GM21825 (cell line): ENCODE measurements around the gene CHST2.
A peak's percentile ranks its signal among the peaks of the same experiment; 100 is the strongest.

Experiments
- ATAC-seq: cut with Tn5 transposase; IDR thresholded peaks from one replicate; pipeline ENCODE4 v1.9.1; 2021; ENCODE audit warnings: mild to moderate bottlenecking, moderate library complexity; ENCODE audit not compliant: unreplicated experiment

Gene CHST2

DNA sequence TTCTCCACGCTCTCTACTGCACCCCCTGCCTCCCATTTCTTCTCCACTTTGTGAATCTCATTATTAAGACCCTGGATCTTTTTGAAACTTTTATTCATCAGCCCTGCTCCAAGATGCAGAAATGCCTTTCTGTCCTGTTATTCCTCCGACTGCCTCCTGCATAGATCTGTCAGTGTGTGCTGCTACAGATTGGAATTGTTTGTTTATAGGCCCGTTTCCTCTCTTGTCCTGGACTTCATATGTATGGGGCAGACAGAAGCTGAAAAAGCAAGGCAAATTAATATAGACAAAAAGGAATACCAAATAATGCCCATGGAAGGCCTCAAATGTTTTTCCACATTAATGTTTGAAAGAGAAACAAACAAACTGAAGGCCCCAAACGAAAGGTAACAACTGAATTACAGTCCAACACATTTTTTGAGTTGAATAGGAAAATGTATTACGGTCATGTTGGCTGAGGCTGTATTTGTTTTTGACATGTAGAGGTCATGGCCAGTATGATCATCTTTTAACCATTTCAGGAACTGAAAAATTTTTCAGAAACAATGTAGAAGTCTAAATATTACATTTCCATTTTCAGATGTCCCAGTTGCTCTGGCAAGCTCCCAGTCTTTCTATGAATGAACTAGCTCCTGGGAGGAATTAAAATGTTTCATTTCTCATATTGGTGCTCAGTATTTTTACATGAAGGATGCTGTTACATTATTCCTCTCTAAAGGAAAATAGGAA is 8.8 kb downstream of the CHST2 start:
- ATAC-seq, result no peak

DNA sequence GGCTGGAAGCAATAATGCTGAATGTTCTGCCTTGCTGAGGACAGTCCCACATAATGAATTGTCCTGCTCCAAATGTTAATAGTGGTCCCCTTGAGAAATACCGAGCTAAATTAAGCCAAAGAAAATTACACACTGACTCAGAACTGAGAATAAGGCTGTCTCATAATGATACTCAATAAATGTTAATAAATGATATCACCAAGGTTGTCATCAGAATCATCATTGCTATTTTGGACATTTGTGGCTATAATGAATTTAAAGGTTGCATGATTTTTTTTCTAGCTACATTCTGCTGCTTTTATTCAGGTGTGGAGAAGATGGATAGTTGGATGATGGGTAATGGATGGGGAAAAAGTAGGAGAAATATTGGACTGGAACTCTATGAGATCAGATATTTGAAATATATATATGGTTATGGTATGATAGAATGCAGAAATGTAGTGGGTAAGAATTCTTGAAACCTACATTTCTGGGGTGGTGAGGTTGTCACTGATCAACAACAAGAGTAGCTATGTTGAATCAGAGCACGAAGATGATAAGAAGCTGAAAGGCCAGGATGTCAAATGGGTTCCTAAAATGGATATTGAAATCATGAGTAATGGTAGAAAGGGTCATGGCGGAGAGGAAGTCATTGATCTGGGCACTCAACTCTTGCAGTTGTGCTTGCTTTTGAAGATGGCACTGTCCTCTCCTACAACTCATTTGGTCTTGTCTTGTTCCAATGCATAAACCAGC is 12.8 kb downstream of the CHST2 start:
- no peak for ATAC-seq

DNA sequence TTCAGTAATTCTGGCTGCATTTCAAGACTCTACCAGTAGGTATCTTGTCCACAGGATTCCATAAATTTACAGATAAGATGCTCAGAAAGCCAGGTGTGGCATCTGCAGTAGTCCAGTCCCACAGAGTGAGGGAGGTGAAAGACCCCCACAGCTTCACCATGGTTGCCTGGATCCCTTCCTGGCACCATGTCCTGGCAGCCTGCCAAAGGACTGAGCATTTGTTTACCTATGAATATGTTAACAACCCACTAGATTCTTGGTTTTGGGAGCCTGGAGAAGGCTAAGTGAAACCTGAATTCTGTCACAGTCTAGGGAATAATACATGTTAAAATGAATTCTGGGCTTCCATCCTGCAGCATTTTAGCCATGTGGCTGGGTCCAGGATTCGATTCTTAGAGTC is 14.9 kb downstream of the CHST2 start:
- no peak for ATAC-seq

DNA sequence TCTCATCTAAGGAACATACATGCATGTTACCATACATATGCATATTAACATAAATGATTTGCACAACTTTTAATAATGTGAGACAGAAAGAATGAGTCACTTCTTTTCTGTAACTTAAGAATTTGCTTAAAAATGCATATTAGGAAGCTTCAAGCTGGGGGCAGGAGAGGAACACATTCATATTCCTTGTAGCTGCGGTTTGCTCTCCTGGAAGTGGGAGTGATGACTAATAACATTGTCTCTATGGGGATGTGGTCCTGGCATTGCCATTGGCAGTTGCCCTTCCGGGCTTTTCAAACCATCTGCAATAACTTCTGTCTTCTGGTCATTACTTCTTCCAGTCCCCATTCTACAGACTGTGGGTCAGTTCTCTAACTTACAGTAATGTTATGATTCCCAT is 15.6 kb downstream of the CHST2 start:
- ATAC-seq, result no peak

DNA sequence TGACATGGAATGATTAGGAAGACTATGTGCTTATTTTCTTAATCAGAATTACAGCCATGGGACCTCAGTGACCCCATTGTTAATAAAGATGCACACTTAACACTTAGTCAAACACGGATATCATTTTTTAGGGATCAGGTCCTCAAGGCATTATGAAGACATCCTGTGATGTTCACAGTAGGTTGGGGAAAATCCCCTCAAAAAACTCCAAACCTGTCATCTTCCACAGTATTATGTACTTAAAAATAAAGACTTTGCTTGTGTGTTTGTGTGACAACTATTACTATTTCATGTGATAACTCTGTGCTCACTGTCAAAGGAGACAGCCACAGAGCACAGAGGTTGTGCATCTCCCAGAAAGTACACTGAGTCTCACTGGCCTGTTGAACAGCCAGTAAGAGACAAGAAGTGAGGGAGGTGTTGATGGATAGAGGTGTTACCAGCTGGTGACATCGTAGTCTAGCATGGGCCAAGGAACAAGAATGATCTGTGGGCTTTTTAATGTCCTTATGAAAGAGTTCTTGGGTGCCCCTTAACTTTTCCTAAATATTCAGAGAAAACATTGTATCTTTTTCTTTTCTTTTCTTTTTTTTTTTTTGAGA is 18.0 kb downstream of the CHST2 start:
- no peak for ATAC-seq

DNA sequence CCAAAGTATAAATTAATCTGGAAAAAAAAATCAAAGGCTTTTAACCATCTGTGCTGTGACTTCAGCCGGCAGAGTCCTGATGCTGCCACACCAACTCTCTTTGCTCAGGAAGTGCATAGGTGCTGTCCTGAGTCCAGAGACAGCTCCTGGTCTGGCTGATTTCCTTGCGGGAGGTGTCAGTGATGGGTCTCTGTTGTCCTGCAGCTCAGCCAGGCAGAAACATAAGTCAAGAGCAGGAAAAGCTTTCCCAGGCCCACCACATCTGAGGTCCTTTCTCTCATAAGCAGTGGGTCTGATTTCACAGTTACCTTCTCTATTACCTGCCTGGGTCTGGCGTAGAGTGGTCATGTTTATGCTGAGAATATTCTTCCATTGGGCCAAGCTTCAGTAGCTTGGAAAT is 19.4 kb downstream of the CHST2 start:
- ATAC-seq, result no peak

DNA sequence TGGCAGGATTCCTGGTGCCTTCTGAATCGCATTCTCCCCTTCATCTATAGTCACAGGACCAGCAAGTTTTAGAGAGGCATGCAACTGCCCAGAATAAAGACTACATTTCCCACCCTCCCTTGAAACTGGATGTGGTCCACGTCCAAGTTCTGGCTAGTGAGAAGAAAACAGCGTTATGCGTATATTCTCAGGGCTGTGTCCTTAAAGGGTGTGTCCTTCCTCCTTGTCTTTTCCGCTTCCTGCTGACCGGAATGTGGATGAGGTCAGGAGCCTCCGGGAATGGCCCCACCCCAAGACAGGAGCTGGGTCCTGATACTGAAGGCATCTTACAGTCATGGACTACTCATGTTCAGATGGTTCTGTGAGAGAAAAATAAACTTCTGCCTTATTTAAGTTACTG is 20.2 kb downstream of the CHST2 start:
- no peak for ATAC-seq

DNA sequence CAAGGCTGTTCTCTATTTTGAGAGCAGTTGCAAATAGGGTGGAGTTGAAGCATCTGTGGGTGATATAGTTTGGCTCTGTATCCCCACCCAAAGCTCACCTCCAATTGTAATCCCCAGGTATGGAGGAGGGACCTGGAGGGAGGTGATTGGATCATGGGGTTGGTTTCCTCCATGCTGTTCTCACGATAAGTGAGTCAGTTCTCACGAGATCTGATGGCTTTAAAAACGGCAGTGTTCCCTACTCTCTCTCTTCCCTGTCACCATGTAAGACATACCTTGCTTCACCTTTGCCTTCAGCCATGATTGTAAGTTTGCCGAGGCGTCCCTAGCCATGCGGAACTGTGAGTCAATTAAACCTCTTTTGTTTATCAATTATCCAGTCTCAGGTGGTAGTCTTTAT is 21.0 kb downstream of the CHST2 start:
- ATAC-seq, result no peak

DNA sequence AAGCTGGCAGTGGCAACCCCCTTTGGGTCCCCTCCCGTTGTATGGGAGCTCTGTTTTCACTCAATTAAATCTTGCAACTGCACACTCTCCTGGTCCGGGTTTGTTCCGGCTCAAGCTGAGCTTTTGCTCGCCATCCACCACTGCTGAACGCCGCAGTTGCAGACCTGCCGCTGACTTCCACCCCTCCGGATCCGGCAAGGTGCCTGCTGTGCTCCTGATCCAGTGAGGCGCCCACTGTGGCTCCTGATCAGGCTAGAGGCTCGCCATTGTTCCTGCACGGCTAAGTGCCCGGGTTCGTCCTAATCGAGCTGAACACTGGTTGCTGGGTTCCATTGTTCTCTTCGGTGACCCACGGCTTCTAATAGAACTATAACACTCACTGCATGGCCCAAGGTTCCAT is 22.8 kb downstream of the CHST2 start:
- no peak for ATAC-seq

DNA sequence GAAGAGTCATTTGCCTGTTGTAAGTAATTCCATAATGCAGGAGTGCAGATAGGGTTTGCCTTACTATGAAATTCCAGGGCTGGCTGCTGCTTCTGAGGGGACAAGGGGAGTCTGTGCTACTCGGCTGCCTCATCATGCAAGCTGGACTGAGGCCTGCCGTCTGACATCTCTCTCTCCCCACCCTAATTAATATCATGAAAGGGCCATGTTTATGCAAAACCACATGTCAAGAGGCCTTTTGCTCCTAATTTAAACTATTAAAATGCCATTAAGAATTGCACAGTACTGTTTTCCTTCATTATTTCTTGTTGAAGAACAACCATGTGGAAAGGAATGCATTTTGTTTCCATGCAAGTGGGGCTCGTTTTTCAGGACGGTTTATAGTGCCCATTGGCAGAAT is 26.3 kb downstream of the CHST2 start:
- no peak for ATAC-seq

DNA sequence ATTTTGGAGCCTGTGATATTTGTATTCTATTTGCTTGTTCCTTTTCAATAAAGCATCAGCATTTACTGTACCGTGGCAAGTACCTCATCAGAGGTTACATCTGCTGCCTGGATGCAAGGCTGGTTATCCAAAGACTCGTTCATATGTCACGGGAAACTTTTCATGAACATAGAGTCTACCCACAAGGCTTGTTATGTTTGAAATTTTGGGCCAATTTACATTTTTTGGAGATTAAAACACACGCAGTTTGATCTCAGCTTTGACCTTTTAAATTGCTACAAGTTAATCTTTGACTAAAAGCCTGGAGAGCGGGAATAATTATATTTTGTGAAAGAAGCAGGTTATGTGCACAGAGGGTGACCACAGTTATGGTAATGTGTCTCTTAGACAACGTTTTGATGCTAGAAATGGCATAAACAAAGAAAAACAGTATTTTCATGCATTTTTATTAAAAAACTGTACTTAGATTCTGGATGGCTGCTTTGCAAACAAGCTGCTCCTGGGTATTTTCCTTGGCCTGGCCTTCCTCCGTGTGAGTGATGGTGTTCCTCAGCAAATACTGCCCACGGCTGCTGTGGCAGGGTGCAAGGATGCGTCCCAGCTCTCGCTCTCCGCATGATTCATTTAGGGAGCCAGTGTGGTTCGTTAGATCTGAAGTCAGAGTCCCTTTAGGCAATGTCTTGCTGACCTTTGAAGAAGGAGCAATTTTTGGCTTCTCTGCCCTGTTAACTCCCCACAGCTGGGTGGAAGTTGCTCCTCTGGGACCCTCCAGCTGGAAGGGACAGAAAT is 27.1 kb downstream of the CHST2 start:
- no peak for ATAC-seq

DNA sequence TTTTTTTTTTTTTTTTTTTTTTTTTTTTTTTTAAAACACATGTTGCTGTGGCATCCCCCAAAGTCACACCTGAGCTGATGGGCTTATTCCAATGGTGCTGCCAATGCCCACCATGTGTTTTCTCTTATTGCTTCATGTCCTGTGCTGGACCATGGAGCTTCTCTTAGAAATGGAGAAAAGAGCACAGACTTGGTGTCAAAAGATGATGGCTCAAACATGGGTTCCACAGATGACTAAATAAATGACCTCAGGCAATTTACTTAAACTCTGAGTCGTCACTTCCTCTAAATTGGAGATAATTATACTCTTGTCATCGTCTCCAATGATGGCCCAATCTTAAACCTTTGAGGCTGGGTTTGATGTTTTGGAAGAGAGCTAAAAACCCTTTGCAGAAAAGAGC is 28.1 kb downstream of the CHST2 start:
- no peak for ATAC-seq

DNA sequence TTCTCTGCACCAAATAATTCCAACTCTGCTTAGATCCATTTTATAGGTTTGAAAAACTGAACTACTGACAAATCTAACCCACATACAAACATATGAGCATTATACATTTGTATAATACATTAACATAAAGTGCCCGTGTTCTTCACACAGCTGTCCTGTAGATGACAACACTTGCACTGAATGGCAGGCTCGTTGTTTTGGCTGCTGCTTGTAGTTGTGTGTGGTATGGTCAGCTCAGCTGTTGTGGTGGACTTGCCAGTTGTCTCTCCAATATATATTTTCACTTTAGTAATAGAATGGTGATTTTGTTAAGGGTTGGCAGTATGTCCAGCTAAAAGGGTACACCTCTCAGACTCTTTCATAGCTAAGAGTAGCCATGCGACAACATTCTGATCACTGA is 30.5 kb downstream of the CHST2 start:
- no peak for ATAC-seq

DNA sequence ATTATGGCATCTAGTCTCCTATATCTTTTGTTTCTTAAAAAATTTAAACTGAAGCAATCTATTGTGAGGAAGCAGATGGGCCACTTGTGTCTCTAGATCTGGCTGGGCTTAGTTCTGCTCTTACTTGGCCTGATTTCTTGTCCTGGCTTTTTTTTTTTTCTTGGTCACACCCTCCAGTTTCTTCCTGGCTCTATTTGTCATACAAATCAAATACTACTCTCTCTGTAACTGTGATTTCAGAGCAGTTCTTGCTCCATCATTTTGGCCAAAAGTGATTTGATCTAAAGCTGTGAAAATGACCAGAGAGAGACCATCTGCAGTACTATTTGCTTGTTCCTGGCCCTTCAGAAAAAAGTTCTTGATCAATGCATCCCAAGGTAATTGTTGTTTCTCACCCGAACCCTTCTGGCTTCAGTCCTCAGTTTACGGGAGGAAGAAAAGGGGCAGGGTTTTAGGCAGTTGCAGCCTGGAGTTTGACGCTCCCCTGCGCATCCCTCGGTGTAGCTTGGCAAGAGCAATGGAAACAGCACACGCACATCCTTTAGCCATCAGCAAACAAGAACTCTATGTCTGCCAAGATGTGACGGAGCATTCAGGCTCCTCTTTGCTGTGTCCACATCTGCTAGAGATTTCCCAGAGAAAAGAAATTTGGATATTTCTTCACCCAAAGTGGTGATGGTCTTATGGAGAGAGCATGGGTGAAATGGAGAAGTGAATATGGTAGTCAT is 31.6 kb downstream of the CHST2 start:
- ATAC-seq, result no peak

DNA sequence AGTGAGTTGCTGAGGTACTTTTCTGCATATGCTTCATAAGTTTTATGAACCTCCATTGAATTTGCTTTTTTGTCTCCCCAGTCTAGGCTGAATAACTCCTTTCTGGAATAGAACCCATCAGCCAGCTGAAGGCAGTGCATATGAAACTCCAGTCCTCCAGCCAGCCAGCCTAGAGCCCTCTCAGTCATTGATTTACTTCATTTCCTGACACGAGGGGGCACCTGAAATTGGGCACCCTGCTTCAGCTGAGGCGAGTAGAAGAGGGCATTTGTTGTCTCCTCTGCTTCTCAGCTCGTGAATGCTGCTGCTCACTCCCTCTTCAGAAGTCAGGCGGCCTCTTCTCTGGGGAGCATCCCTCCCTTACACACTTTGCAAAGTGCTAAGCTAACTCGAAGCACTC is 32.5 kb downstream of the CHST2 start:
- no peak for ATAC-seq

DNA sequence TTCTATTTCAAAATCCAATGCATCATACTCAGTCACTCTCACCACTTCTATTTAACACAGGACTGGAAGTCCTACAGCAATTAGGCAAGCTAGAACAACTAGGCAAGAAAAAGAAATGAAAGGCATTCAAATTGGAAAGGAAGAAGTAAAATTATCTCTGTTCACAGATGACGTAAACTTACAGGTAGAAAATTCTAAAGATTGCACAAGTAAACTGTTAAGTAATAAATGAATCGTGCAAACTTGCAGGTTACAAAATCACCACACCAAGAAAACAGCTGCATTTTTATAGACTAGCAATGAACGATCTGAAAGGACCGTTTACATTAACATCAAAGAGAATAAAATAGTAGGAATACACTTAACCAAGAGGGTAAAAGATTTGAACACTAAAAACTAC is 36.2 kb downstream of the CHST2 start:
- ATAC-seq, result no peak

DNA sequence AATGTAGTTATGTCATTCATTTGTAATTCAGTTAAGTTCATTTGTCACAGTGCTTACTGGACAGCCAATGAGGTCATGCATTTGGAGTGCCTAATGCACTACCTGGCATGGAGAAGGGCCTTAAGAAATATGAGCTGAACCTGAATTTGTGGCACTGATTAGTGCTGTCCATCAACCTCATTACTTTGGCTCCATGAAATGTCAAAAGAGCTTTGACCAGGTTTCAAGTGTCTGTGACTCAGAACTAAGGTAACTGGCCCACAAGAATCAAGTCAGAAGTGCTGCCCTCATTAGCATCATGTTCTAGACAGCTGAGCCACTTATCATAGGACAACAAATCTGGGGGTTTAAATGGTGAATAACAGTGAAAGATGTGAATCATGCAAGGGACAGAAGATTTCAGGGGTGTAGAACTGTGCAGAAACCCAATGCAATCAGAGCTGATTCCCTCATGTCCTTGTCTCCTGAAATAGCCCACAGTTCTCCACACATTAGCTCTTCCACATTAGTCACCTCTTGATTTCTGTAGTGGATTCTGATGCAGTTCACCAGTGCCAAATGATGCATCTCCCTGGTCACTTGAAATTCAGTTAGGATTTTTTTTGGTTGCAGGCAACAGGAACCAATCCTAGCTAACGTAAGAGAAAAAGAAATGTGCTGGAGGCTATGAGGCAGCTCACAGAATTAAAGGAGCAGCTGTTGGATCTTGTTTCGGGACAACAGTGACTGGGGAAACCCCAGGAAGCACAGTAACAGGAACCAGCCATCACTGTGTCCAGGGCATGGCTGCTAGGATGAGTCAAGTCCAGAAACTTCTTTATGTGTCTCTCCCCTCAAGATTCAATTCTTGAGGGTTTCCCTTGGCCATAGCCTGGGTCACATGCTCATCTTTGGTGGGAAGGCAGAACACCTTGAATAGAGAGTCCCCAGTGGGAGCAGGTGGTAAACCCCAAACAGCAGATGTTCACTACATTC is 38.7 kb downstream of the CHST2 start:
- peak; percentile 89 for ATAC-seq

DNA sequence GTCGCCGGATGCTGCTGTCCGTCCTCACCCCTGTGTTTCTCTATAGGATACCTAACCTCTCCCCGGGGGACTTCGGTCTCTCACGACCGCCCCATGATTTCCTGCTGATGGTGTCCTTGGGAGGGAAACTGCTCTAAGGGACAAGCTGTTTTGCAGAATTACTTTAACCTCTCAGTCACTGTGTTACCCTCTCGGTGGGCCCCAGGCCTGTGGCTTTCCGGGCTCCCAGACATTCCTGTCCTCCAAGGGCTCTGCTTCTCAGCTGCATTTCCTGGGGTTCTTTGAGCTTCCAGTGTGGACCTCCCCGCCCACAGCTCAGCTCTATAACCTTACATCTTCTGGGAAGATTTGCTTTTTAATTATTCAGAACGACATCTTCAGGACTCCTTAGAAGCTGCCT is 40.9 kb downstream of the CHST2 start:
- no peak for ATAC-seq

DNA sequence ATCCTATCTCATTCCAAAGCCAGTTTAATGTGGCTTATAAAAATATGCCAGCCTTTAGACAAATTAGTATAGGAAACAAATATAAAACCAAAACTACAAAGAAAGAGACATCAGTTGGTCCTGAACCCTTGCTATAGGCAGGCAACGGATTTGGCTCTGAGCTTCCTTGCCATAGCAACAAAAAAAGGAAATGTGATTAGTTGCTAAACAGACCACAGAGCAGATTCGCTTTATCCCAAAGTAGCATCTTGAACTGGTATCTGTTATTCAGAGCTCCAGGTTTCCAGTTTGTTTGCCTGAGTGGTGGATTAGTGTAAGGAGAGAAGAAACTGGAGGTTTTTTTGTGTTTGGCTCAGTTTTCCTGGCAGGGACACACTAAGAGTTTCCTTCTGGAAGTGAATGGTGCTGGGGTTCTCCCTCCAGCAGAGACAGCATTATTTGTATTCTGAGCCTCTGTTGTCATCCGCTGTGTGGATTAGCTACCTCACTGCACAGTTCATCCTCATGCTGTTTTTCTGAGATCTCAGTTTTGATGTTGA is 44.1 kb downstream of the CHST2 start:
- ATAC-seq, result no peak
